Measurements from ENCODE around the gene COL28A1. TPM values are rescaled to one million over a fixed set of nuclear protein-coding genes. Genes with fewer than 3 reads are reported as not detected.

COL28A1 gene
- total RNA-seq, 1 experiment from 2014 or later: 2.2 TPM

GRCh38 chr7:7554021-7554432 lies 18.4 kb upstream of the COL28A1 start:
- H3K4me3 ChIP-seq: no peak overlapping the region
- BruUV-seq (replicated peaks): no TSS peak
- H3K9me3 ChIP-seq (ENCODE audit: insufficient read depth, low read depth): no peaks in the 10 kb centered on the region
- no peak overlapping the region for H3K4me2 ChIP-seq
- H3F3A ChIP-seq (ENCODE audit: insufficient read depth, low read depth): no peaks in the 10 kb centered on the region; the same call in 1 of the 2 replicates
- no peaks in the 10 kb centered on the region for H3K36me3 ChIP-seq (ENCODE audit: low read depth)
- H3K4me1 ChIP-seq (replicated peaks; ENCODE audit: insufficient read depth): peaks cover 8% of the 10 kb centered on the region
- no peak for TF ChIP-seq CTCF (conservative IDR thresholded peaks at IDR 0.05)
- TF ChIP-seq EZH2 (IDR thresholded peaks at IDR 0.05; ENCODE audit: low read depth): no peak
- no peak overlapping the region for H3K27ac ChIP-seq
- no peaks in the 10 kb centered on the region for H3K79me2 ChIP-seq (ENCODE audit: low read depth)
- no peak overlapping the region for H2AFZ ChIP-seq
- intact Hi-C loops (cut with micrococcal nuclease; ENCODE audit: unreplicated experiment): no loop called here
- H4K20me1 ChIP-seq (ENCODE audit: insufficient read depth): no peaks in the 10 kb centered on the region
- H3K27me3 ChIP-seq (ENCODE audit: insufficient read depth, low read depth): no peaks in the 10 kb centered on the region
- no peak for DNase-seq
- ChIA-PET POLR2A (ENCODE audit: unreplicated experiment) (no interaction called here), CTCF (no interaction called here)
- H3K9me2 ChIP-seq (ENCODE audit: insufficient read depth): no peaks in the 10 kb centered on the region

GRCh38 chr7:7553386-7553785 lies 17.7 kb upstream of the COL28A1 start:
- Histone ChIP-seq H3K4me3 (no peak overlapping the region), H4K20me1 (ENCODE audit: insufficient read depth) (no peaks in the 10 kb centered on the region), H3K4me1 (replicated peaks; ENCODE audit: insufficient read depth) (peaks cover 8% of the 10 kb centered on the region), H3K9me2 (ENCODE audit: insufficient read depth) (no peaks in the 10 kb centered on the region), H3K36me3 (ENCODE audit: low read depth) (no peaks in the 10 kb centered on the region), H2AFZ (no peak overlapping the region; the same call in 1 of the 2 replicates), H3K79me2 (ENCODE audit: low read depth) (no peaks in the 10 kb centered on the region), H3K27me3 (ENCODE audit: insufficient read depth, low read depth) (no peaks in the 10 kb centered on the region), H3F3A (ENCODE audit: insufficient read depth, low read depth) (no peaks in the 10 kb centered on the region; the same call in 1 of the 2 replicates), H3K4me2 (no peak overlapping the region), H3K9me3 (ENCODE audit: insufficient read depth, low read depth) (no peaks in the 10 kb centered on the region), H3K27ac (no peak overlapping the region)
- POLR2A ChIA-PET (ENCODE audit: unreplicated experiment): no interaction called here
- no TSS peak for BruUV-seq (replicated peaks)
- CTCF ChIA-PET: no interaction called here
- no peak for TF ChIP-seq CTCF (conservative IDR thresholded peaks at IDR 0.05)
- intact Hi-C loops (cut with micrococcal nuclease; ENCODE audit: unreplicated experiment): no loop called here
- DNase-seq: no peak

- H3K4me1 ChIP-seq (replicated peaks; ENCODE audit: insufficient read depth): peaks cover 8% of the 10 kb centered on the region
- no peaks in the 10 kb centered on the region for H4K20me1 ChIP-seq (ENCODE audit: insufficient read depth)
- no peak overlapping the region for H2AFZ ChIP-seq
- H3K9me3 ChIP-seq (ENCODE audit: insufficient read depth, low read depth): no peaks in the 10 kb centered on the region
- ChIA-PET CTCF (no interaction called here), POLR2A (ENCODE audit: unreplicated experiment) (no interaction called here)
- H3K4me3 ChIP-seq: no peak overlapping the region
- no peaks in the 10 kb centered on the region for H3K79me2 ChIP-seq (ENCODE audit: low read depth)
- intact Hi-C loops (cut with micrococcal nuclease; ENCODE audit: unreplicated experiment): no loop called here
- H3K27ac ChIP-seq: no peak overlapping the region
- no peaks in the 10 kb centered on the region for H3K9me2 ChIP-seq (ENCODE audit: insufficient read depth)
- DNase-seq: no peak
- H3F3A ChIP-seq (ENCODE audit: insufficient read depth, low read depth): no peaks in the 10 kb centered on the region; the same call in 1 of the 2 replicates
- TF ChIP-seq CTCF (conservative IDR thresholded peaks at IDR 0.05): no peak
- no peak for TF ChIP-seq EZH2 (IDR thresholded peaks at IDR 0.05; ENCODE audit: low read depth)
- H3K36me3 ChIP-seq (ENCODE audit: low read depth): no peaks in the 10 kb centered on the region
- no peaks in the 10 kb centered on the region for H3K27me3 ChIP-seq (ENCODE audit: insufficient read depth, low read depth)
- no TSS peak for BruUV-seq (replicated peaks)
- H3K4me2 ChIP-seq: no peak overlapping the region
These were observed 16.5 kb upstream of the COL28A1 start for GRCh38 chr7:7552199-7552598.
